Measurements from ENCODE around the gene EGFR.

DNA sequence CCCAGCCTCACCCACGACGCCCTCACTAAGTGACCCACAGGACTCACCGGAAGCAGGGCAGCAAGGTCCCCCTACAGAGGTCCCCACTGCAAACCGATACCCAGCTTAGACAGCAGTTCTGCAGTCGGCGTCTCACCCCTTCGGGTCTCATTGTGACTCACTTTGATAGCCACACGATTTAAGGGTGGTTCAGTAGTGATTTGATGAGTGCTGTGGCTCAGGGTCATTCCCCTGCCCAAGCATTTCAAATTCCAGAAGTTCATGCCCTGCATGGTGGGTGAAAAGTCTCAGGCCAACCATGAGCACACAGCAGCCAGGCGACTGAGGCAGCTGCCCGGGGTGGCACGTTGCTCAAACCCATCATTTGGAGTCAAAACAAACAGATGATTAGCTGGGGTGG is 93.2 kb downstream of the EGFR start:
- TF ChIP-seq, protein P1, sequence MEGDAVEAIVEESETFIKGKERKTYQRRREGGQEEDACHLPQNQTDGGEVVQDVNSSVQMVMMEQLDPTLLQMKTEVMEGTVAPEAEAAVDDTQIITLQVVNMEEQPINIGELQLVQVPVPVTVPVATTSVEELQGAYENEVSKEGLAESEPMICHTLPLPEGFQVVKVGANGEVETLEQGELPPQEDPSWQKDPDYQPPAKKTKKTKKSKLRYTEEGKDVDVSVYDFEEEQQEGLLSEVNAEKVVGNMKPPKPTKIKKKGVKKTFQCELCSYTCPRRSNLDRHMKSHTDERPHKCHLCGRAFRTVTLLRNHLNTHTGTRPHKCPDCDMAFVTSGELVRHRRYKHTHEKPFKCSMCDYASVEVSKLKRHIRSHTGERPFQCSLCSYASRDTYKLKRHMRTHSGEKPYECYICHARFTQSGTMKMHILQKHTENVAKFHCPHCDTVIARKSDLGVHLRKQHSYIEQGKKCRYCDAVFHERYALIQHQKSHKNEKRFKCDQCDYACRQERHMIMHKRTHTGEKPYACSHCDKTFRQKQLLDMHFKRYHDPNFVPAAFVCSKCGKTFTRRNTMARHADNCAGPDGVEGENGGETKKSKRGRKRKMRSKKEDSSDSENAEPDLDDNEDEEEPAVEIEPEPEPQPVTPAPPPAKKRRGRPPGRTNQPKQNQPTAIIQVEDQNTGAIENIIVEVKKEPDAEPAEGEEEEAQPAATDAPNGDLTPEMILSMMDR (conservative IDR thresholded peaks at IDR 0.05 in 1 of 2, IDR thresholded peaks at IDR 0.05 in 1 of 2; ENCODE audit: low read depth in 1 of 2, low read length in 2 of 2): no peak
- no peak for TF ChIP-seq EZH2 (IDR thresholded peaks at IDR 0.05; ENCODE audit: low read length, missing control alignments)

Measured in fibroblast of lung (primary cell).